Activated CD4-positive, alpha-beta T cell treated with anti-CD3 and anti-CD28 coated beads, Interleukin-2, amount 50 U/mL, for 16 hours (primary cell): ENCODE data around the gene MAML2.

Experiments
- DNase-seq: peaks from one replicate; pipeline ENCODE4 v3.0.0-alpha.2; 2020

Gene MAML2

DNA sequence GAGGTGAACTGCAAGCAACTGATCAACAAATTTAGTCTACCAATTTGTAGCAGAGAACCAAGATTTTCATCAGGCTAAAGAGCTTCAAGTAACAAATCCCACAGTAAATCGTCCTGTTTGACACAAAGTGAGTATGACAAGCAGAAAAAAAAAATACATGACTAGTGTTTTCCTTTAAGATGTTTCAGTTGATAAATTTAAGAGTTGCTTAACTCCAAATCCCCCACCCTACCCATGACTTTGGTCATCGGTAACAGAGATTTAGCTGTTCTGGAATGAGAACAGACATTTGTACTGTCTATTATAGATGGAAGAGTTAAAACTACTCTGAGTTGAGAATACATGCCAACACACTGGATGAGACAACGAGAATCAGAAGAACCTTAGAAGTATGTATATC is 254.1 kb downstream of the MAML2 start:
- no peak for DNase-seq

GRCh38 chr11:96086111-96086510 is 256.9 kb downstream of the MAML2 start:
- no peak for DNase-seq

DNA sequence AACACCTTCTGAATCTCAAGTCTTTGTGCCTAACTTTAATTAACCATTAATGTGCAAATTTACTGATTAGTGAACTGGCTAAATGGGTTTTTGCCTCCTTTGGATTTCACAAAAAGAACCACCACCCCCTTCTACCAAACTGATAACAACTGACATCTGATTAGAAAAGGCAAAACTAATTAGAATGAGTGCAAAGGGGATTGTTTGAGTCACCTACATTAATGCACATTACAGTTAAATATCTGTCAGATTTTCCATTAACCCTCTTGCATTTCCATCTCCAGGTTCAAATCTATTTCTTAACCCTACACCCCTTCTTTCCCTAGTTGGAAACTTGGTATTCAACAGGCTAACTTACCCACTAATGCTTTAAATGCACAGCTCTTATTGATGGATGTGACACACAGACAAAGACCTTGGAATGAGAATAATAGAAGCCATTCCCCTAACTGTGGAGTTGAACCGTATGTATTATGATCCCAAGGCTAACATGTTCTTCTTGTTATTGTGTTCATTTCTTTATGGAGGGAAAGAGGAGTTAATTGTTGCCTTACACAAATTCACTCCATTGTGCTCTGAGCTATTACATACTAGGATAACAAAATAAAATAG is 257.6 kb downstream of the MAML2 start:
- no peak for DNase-seq

DNA sequence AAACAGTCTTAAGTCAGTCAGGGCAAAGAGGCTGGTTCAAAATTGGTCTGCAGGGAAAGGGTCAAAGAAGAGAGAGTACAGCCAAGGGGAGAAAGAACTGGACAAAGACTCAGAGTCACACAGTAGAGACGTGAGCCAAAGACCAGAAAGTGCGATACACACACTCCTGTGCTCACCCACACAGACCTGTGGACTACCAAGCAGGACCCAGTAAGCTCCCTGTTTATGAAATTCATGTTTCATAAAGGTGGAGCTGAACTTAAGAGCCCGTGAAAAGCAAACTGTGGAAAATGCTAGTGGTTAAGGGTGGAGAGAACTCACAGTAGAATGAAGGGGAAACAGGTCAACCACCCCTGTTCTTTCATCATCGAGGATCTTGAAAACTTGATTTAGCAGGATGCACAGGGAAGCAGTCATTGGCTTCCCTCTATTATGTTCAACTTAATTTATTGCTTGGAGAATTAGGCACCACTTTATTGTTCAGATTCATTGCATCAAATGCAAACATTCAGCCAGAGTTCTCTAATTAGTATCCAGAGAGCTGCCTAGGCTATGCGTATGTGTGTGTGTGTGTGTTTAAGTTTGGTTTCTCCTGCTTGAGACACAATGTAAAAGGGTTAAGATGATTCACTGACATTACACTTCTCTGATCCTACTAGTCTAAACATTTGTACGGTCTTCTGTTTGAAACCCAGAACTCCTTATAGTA is 258.2 kb downstream of the MAML2 start:
- no peak for DNase-seq

DNA sequence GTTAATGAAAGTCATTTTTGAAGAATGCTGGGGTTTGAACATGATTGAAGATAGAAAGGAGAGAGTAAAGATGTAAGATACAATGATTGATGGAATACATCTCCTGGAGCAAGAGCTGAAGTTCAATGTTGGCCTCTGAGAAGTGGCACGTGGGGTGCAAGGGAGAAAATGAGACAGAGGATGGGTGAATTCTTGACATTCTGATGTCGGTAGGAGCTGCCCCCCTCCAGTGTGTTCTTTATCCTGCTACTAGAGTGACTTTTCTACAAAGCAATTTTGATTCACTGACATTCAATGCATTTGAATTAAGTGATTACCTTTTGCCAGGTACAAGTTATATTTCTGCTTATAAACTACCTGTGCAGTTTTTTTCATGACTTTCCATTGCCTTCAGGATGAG is 260.1 kb downstream of the MAML2 start:
- no peak for DNase-seq

DNA sequence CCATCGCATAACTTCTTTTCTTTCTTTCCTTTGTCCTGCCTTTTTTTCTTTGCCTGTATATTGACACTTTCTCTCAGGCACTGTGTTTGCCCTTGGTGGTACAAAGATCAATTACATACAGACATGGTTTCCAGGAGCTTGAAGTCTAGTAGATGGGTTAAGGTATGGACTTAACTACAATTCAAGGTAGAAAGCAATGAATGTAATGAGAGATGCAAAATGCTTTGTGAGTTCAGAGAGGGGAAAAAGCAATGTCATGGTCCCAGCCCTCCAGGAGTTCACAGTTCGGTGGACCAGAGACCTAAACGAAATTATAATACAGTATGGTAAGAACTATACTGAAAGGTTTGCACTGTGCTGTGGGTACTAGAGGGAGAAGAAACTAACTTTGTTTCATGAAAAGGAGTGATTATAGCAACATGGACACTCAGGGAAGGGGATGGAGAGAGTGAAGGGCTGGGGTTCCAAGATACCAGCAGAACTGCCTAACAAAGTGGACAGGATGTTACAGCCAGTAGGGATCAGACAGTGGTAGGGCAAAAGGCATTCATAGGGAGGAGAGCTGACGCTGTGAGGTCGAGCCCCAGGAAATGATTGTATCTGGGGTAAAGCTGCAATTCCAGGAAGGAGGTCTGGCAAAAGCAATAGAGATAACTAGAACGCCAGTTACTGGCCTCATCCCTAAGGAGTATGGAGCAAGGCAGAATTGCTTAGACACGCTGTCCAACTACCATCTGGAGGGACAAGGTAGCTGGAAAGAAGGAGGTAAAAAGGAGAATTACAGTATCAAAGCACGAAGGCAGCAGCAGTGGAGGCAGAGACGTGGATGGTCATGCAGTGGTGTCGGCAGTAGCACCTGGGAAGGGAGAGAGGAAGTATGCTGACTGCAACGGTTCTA is 260.7 kb downstream of the MAML2 start:
- no peak for DNase-seq

GRCh38 chr11:96081561-96081960 is 261.4 kb downstream of the MAML2 start:
- DNase-seq, result no peak

DNA sequence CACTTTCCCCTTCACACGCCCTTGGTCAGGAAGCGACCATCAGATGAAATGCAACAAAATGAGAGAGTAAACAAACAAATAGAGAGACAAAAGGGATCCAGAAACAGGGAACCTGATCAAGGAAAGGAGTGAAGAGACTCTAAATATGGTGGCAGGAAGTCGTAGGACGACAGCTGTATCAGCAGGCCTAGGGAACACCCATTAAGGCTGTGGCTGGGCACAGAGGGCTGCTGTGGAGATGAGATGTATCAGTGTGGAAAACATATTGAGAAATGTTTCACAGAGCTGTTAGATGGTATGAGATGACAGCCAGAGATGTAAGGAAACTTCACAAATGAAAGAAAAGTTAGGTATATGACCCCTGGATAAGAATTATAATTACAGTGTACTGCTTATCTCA is 263.3 kb downstream of the MAML2 start:
- no peak for DNase-seq

DNA sequence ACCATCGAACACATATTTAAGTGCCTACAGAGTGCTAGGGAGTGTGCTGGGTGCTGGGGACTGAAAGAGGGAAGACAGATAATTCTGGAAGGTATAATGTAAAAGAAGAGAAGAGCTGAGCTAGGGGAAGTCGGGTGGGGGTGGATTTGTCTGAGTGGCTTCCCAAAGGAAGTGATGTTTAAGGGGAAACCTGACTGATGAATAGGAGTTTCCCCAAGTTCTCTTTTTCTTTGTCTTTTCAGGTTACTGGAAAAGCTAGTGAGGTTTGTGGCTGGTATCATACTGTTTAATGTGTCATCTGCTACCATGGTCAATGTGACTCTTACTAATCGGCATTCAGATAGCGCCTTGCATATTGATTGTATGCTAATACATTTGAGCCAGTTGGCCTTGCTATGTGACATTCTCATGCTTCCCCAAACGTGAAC is 267.4 kb downstream of the MAML2 start:
- peak; percentile 50 for DNase-seq

DNA sequence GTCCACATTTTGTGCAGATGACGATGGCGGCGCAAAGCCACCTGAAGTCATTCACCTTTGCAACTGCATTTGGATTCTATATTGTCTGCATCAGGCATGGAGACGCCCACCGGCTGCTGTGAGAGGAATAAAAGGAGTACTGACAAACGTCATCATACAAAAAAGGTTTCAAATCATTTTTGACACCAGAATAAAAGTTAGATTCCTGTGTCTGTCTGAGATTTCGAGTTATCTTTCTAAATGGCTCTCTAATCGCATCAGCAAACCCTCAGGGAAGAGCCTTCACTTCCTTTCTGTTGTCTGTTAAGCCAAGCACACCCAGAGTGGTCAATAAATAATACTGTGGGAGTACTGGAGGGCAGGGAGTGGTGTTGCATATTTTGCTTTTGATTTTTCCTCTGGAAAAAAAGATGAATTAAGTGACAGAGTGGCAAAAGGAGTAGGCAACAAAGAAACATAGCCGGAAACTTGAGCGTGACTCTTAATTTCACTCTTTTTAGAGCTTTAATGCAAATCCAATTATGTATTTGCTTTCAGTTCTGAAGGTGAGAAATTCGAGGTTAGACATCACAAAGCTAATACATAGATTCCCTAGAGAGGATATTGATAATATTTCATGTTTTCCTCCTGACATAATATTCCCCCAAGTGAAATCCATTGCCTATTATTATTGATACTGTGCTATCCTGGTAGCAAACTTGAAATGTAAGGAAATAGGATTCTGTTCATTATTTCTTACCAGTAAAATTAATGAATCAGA is 268.3 kb downstream of the MAML2 start:
- DNase-seq, result no peak

DNA sequence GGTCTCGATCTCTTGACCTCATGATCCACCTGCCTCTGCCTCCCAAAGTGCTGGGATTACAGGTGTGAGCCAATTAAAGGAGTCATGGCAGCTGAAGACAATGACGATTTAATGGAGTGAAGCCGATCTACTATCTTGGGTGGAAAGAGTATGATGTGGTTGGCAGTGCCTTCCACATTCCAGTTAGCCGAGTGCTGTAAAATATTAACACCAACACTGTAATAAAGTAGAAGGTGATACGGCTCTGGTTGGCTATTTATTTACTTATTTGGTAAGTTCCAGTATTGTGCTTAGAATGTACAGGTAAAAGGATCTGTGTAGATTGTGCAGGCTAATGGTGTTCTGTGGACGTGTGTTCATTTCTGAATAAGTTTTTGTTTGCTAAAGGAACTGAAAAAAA is 269.5 kb downstream of the MAML2 start:
- DNase-seq, result no peak

GRCh38 chr11:96072592-96072991 is 270.4 kb downstream of the MAML2 start:
- no peak for DNase-seq

GRCh38 chr11:96070453-96070852 is 272.5 kb downstream of the MAML2 start:
- DNase-seq, result no peak

DNA sequence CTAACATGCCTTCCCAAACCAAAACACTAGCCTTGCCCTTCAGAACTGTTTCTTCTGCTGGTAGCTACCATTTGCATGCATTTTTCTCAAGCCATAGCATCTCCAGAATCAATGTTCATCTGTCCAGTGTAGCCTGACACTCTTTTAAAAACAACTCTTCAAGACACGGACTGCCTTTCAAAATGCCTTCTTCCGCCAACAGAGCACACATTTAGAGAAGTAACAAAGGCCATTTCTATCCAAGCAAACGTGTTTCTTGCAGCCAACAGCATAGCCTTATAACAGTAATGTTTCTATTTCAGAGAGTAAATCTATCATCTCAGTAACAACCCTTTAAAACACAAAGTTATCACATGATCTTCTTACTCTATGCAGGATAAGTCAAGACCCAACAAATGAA is 275.8 kb downstream of the MAML2 start:
- DNase-seq, result no peak

- no peak for DNase-seq
These were observed 277.6 kb downstream of the MAML2 start for GRCh38 chr11:96065379-96065778.

- DNase-seq, result no peak
These were observed 279.1 kb downstream of the MAML2 start for GRCh38 chr11:96063886-96064285.

GRCh38 chr11:96063053-96063452 is 279.9 kb downstream of the MAML2 start:
- DNase-seq, result peak; percentile 42

- peak; percentile 80 for DNase-seq
These were observed 280.9 kb downstream of the MAML2 start for GRCh38 chr11:96062134-96062533.

GRCh38 chr11:96061730-96062129 is 281.3 kb downstream of the MAML2 start:
- DNase-seq, result peak; percentile 30

- no peak for DNase-seq
These were observed 281.9 kb downstream of the MAML2 start for GRCh38 chr11:96061069-96061468.

DNA sequence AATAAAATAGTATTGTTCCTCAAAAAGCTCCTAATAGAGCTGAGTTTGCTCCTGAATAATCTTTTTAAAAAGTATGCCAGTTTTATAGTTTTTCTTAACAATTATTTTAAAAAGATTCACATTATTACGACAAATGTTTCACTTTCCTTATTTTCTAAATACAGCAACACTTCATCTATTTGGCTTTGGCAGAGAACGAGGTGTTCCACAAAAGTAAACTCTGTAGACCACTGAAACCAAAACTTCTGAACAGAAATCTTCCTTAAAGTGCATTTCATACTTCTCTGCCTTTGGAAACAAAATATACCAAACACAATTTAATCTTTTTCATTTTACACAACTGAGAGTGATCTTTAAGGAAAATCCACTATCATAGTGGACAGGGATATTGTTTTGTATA is 285.5 kb downstream of the MAML2 start:
- no peak for DNase-seq

DNA sequence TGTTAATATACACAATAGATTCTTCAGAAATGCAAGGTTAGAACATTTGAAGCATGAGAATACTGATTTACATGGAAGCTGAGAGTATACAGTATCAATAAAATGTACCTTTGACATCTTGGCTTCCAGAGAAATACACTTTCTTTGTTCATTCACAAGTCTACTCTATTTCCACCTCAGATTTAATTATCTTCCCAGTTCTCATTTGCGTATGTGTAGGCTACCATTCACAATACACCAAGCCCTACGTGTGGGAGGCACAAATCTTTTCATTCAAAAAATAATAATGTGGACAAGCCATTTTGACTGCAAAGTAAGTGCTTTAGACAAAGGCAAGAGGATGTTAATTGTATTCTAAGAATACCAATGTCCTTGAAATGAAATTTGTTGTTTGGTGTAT is 286.4 kb downstream of the MAML2 start:
- no peak for DNase-seq
